Measurements from ENCODE around the gene PARP6.

DNA sequence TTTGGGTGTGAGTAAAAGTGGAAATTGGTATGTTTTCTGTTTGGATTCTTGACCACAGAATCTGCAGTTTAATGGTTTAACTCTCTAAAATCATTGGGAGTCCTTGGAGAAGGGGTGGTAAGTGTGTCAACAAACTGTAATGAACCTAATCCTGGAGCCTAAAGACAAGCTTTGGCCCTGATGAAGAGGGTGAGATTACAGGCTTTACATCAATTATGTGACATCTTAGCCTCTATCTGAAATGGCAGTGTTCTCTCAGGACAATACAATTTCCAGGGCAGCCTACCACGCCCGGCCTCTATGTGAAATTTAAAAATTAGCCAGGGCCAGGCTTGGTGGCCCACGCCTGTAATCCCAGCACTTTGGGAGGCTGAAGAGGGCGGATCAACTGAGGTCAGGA lies 37.1 kb downstream of the PARP6 start:
- TF ChIP-seq POLR2A (IDR thresholded peaks at IDR 0.05; ENCODE audit: low read depth, low read length) = no peak
- TF ChIP-seq POLR2AphosphoS5 (IDR thresholded peaks at IDR 0.05; ENCODE audit: low read depth, low read length) = no peak
- no peak for TF ChIP-seq TAF1 (IDR thresholded peaks at IDR 0.05; ENCODE audit: low read depth, low read length)
- no peak for TF ChIP-seq SPI1 (IDR thresholded peaks at IDR 0.05; ENCODE audit: low read depth, low read length)
